Measurements from ENCODE around the gene OR4C16.

Gene OR4C16, protein sequence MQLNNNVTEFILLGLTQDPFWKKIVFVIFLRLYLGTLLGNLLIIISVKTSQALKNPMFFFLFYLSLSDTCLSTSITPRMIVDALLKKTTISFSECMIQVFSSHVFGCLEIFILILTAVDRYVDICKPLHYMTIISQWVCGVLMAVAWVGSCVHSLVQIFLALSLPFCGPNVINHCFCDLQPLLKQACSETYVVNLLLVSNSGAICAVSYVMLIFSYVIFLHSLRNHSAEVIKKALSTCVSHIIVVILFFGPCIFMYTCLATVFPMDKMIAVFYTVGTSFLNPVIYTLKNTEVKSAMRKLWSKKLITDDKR

DNA sequence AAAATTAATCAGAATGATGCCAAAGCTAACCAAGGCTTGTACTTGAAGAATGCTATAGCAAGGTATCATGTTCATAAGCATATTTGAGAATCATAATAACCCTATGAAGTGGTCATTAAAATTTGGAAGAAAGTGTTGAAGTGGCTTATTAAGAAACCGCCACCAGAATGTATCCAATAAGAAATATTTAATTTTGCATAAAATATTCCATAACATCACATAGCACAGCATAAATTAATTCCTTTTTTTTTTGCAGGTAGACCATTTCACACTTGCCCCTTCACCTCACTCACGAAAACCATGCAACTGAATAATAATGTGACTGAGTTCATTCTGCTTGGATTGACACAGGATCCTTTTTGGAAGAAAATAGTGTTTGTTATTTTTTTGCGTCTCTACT is at the start of gene OR4C16:
Gene OR4C16, plus strand, starts transcription at position 301 of the 400 bp plus-strand sequence. Its CDS starts 0 bp downstream, at position 301.
- no peak for DNase-seq

DNA sequence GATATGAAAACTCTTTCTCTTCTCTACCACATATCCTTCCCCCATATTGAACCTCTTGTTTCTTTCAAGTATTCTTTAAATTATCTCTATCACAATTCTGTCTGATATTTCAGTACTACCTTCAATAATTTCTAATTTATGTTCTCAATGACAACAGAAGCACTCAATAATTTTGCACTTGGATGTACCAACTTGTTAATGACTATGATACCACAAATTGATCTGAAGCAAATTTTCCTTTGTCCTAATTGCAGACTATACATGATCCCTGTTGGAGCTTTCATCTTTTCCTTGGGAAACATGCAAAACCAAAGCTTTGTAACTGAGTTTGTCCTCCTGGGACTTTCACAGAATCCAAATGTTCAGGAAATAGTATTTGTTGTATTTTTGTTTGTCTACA is 17.8 kb upstream of the OR4C16 start, which contains the start of gene OR4C15:
Gene OR4C15, plus strand, starts transcription at position 301 of the 400 bp plus-strand sequence. Its CDS starts 0 bp downstream, at position 301.
- no peak for DNase-seq

GRCh38 chr11:55572548-55572947 is 620 bp downstream of the OR4C16 start:
- DNase-seq, result no peak

- DNase-seq, result no peak
Observed at GRCh38 chr11:55607545-55607944, 35.6 kb downstream of the OR4C16 start, which contains the start of gene OR4C11. Gene OR4C11 (minus strand): TSS chr11:55607645. CDS start chr11:55604373, 3,272 bp downstream.

All from CD4-positive, alpha-beta T cell treated with Interleukin-4 for 1 hour (primary cell).